GM18519 (cell line): ENCODE results near the gene KCNK16.
"Not testable (repeated sequence)": the region's sequence is repeated elsewhere in the genome, so short reads cannot be mapped to it uniquely, and the experiment has no call there.

Experiments used
- ATAC-seq: cut with Tn5 transposase; IDR thresholded peaks from one replicate; pipeline ENCODE4 v1.9.1; 2021; ENCODE audit warnings: mild to moderate bottlenecking, moderate library complexity; ENCODE audit not compliant: unreplicated experiment, low FRiP score

The KCNK16 gene

DNA sequence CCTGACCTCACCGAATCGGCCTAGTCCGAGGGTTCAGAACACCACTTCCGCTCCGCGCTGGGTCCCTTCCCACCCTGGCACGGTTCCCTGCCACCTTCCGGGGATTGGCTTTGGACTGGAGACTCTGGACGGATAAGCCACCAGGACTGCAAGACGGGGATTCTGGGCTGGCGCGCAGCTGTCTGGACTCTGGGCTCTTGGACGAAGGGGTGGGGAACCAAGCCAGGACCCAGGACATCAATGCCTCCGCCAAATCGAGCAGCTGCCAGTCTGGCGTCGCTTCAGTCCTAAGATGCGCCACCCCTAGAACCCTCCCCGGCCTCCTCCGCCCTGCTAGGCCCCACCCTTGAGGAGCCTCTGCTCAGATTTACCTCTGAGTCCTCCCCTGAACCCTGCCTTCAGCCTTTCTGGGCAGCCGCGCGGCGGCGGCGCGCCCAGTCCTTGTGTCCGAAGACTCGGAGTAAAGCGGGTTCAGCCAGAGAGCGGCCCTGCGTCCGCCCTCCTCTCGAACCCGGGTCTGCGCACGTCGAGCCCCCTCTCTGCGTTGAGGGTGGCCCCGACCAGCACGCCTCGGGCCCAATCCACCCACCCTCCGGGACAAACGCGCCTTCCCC is 9.5 kb downstream of the KCNK16 start:
- ATAC-seq = no peak

DNA sequence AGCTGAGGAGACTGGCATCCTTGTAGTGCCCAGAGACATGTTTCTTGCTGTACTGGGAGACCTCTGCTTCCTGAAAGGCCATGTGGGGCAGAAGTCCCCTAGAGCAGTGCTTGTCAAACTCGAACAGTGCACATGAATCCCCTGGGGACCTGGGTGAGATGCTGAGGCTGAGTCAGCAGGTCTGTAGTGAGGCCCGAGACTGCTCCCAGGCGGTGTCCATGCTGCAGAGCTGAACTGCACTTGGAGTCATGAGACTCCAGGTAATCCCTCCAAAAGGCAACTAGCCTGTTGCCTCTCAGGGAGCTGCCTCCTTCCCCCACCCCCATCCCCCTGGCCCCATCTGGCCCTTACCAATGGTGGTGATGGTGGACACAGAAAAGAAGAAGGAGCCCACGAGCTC is 12.0 kb downstream of the KCNK16 start:
- no peak for ATAC-seq

DNA sequence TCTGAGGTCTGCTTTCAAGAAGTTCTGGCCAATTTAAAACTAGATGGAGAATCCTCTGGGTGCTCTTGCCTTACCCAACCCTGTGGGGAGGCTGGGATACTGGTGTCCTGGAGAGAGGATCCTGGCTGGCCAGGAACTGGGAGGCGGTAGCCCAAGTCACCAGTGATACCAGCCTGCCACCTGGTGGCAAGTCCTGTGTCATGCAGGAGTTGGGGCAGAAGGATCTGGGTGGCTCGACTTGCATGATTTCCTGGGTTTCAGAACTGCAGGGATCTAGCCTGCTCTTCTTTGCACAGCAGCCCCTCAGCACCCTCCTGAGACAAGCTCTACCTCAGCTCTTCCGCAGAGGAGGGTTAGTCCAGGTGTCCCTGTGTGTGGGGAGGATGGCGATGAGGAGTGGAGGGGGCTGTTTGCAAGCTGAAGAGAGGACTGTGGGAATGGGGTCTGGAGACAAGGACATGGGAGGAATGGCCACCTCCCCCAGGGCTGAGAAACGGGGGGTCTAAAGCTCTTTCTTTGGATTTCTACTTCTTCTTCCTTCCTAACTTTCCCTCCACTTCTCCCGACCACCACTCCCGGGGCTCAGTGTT is 12.5 kb downstream of the KCNK16 start:
- ATAC-seq = no peak

DNA sequence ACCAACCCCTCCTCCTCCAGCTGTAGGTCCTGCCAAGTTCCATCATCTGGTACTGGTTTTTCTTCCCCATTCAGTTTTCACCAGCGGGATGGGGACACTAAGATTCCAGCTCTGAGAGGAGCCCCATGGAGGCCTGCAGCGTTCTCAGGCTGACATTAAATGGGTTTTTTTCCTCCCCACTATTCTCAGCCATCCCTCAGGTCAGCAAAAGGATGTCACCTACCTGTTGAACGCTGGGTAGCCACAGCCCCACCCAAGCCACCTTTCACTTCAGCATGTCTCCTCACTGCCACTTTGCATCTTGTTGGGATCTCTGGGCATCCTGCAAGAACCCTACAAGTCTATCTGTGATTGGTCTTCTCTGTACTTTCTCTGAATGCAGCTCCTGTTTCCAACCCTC is 15.0 kb downstream of the KCNK16 start:
- no peak for ATAC-seq

DNA sequence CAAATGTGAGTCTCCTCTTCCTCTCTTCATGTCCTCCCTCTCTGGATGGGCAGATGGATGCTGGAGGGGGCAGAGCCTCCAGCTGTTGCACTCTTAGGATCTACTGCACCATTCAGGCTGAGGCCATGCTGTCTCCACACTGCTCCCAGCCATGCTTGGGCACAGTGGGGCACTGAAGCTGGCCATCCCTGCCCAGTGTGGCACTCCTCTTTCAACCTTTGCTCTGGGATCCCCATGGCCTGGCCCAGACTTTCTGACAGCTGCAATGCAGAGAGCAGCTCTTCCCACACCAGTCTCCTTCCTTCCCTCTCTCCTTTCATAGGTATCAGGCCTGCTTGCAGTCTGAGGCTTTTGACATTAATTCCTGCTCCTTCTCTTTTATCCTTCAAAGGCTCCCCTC is 17.6 kb downstream of the KCNK16 start:
- ATAC-seq = no peak

DNA sequence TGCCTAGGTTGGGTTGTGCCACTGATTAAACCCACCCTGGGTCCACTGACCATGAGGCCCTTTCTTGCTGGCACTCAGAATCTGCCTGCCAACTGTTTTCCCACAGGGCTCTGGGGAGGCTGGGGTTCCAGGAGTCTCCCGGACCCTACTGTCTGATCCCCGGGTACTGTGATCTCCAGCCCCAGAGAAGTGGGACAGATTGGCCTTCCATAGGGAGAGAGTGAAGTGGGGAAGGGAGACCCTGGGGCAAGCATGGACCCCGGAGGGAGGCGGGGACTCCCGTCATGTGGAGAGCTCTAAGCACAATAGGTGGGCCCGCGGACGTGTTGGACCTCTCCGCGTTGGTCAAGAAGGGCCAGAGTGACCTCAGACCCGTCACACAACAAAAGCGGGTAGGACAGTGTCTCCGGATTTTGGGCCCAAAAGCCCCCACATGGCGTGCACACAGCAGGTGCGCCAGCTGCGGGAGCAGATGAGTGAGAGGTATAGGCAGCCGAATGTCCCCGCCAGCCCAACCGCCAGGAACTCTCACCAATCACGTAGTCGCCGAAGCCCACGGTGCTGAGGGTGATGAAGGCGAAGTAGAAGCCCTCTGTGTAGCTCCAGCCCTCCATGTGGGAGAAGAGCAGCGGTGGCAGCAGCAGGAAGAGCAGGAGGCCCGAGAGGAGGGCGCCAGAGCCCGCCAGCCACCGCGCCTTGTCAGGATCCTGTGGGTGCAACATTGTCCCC is 18.9 kb downstream of the KCNK16 start:
- no peak for ATAC-seq

- no peak for ATAC-seq
Observed at GRCh38 chr6:39302669-39303424, 19.7 kb downstream of the KCNK16 start.

DNA sequence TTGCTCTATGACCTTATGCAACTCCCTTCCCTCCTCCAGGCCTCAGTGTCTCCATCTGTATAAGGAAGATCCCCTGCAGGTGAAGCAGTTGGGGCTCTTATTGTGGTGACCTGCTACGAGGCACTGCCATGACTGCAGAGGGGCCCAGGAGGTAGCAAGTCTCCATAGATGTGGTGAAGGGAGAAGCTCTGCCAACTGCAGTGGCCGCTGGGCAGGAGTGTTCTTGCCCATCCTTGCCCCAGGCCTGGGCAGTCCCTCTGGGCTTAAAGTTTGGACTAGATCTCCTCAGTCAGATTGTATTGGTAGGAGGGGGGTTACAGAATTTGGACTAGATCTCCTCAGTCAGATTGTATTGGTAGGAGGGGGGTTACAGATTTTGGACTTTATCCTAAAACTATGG is 20.5 kb downstream of the KCNK16 start:
- ATAC-seq = no peak

- no peak for ATAC-seq
Observed at GRCh38 chr6:39301606-39302005, 20.9 kb downstream of the KCNK16 start.

DNA sequence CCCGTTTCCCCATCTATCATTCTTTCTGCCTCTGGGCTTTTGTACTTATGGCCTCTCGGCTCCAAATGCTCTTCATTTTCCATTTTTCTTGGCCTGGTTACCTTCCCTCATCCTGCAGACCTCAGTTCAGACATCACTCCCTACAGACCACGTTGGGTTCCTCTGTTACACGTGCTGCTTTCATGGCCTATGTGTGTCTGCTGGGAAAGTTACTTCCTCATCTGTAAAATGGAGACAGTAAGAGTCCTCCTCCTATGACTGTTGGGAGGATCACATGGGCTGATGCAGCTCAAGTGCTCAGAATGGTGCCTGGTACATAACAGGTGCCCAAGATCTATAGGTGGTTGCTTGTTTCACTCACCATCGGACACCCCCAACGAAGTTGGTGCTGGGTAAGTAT is 21.8 kb downstream of the KCNK16 start:
- no peak for ATAC-seq

DNA sequence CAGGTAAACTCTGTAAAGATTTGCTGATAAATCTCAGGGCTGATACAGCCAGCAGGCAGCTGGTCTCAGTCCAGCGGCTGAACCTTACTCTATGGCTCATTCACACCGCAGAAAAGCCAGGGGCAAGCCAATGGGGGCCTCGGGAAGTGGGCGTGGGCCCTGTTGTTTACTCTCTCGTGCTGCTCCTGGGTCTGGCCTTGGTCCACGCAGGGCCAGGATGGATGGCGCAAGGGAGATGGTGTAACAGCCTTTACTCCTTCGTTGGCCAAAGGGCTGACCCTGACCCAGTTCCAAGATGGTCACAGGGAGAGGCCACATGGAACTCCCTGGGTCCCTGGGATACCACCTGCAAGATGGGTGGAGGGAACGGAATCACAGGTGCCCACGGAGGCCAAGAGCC is 24.4 kb downstream of the KCNK16 start:
- ATAC-seq = no peak

DNA sequence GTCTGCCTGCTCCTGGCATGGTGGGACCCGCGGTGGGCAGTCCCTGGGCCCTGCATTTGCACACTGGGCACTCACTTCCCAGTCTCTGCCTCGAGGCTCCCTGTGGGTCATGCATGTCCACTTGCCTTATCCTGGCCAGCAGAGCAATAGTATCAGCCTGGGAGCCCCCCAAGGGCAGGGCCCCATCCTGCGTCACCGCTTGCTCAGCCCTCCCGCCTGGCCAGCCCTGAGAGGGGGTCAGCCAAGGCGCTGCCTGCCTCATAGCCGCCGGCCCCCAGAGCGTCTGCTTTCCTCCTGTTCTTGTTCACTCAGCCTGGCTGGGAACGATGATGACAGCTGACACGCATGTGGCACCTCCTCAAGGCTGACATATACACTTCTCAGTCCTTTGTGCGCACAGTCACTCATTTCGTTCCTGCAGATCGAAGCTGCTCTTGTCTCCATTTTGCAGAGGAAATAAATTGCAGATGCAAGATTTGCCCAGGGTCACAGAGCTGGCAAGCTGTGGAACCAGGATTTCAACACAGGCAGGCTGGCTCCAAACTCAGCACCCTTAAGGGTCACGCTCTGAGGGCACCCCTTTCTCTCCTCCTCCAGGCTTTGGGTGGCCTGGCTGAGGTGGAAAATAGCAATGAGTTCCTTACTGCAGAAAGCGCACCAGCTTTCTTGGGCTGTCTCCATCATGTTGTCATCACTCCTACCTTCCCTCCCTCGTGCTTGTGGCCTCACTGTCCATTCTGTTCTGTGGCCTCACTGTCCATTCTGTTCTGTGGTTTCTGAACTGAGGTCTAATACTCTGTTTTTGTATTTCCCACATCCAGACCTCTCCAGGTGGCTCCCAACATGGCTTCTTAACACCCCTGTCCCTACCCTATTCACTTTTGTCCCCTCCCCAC is 25.5 kb downstream of the KCNK16 start:
- no peak for ATAC-seq

GRCh38 chr6:39295611-39296011 is 26.9 kb downstream of the KCNK16 start:
- ATAC-seq = no peak

- no peak for ATAC-seq
Observed at GRCh38 chr6:39294899-39295298, 27.6 kb downstream of the KCNK16 start.

GRCh38 chr6:39294133-39294532 is 28.4 kb downstream of the KCNK16 start:
- no peak for ATAC-seq

- no peak for ATAC-seq
Observed at GRCh38 chr6:39292637-39293036, 29.9 kb downstream of the KCNK16 start.

DNA sequence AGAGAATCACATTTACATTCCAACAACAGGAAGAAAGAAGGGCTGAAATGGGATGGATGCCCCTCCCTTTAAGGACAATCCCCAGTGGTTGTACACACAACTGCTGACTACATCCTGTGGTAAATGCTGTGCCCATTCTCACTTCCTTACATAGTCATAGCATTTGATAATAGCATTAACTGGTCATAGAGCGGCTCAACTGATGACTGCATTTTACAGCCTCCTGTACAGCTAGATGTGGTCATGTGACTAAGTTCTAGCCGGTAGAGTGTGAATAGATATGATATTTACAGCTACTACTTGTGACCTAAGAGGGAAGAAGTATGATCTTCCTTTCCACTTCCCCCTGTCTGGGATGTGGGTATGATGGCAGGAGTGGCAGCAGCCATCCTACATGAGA is 33.0 kb downstream of the KCNK16 start:
- ATAC-seq = no peak

GRCh38 chr6:39287601-39288000 is 34.9 kb downstream of the KCNK16 start:
- ATAC-seq = no peak

GRCh38 chr6:39286596-39286995 is 35.9 kb downstream of the KCNK16 start:
- ATAC-seq = not testable (repeated sequence)

DNA sequence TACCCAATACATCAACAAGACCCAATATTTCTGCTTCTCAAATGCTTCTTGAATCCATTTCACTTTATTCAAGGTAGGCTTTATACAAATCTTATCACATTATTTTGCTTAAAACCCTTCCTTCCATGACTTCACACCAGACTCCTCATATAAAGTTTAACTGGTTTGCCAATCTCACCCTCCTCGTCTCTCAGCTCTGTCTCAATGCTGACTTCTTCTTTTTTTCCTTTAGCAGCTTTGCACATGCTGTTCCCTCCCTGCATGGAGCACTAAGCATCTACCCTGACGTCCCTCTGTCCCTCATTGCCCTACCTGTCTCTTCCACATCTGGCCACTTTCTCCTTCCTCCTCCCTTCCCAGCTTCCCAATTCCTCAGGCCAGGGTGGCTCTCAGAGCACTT is 39.7 kb downstream of the KCNK16 start:
- no peak for ATAC-seq
